HuH-7 (cell line): ENCODE measurements around the gene NDST3.
"Not testable (repeated sequence)": the region's sequence is repeated elsewhere in the genome, so short reads cannot be mapped to it uniquely, and the experiment has no call there.

Source experiments
- DNase-seq: peaks from one replicate; pipeline ENCODE4 v3.0.0; 2011; ENCODE audit warnings: low spot score

Gene NDST3

DNA sequence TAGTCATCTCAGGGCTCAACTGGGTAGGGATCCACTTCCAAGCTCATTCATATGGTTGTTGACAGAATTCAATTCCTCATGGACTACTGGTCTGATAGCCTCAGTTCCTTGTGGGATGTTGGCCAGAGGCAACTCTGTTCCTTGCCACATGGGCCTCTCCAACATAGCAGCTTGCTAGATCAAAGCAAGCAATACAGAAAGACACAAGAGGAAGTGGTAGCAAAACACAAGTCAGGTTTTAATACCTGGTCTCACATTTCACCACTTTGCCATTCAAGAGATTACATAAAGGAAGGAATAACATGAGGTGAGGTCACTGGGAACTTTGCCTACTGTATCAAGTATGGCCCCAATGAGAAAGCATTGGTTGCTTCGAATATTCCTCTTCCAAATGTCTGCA, 239.4 kb downstream of the NDST3 start:
- DNase-seq = no peak

GRCh38 chr4:118276580-118276979, 242.3 kb downstream of the NDST3 start:
- no peak for DNase-seq

DNA sequence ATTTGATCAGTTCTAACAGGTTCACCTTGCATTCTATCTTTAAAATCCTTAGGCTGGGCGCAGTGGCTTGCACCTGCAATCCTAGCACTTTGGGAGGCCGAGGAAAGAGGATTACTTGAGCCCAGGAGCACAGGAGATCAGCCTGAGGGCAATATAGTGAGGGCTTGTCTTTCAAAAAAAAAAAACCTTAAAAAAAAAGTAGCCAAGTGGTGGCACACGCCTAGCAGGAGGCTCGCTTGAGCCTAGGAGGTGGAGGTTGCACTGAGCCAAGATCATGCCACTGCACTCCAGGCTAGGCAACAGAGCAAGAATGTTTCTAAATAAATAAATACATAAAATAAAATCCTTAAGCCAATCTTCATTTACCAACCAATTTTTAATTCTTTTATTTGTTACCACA, 243.0 kb downstream of the NDST3 start:
- DNase-seq = no peak

DNA sequence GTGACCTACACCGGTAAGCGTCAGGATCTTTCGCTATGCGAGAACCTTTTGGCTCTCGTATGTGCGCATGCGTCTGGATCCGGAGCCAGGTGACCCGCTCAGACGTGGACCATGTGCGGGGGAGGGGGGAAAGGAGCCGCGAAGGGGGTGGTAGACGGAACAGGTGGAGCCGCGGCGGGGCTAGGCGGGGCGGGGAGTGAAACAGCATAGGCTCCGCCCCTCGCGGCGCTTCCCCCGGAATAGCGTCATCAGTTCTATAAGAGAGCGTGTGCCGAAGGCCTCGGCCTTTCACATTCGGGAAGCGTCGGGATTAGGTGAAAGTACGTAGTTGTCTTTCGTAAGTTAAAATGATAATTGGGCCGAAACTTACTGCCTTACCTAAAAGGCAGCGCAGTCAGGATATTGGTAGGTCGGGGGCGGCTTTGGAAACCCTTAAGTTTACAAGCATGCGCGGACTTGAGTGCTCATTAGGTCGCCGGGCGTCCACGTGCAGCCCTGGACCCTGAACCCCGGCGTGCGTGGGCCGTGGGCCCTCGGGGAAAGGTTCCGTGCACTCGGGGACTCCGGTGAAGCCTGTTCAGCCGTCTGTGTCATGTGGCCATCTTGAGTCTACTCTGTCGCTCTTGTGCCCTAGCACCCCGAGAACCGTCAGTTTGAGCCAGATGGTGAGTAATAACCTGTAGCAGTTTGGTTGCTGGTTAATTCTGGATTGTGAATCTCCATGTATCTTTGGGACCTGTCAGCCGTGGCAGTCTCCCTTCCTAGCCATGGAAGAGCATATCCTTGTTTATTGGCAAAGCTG, 244.4 kb downstream of the NDST3 start:
- DNase-seq = peak; percentile 87

DNA sequence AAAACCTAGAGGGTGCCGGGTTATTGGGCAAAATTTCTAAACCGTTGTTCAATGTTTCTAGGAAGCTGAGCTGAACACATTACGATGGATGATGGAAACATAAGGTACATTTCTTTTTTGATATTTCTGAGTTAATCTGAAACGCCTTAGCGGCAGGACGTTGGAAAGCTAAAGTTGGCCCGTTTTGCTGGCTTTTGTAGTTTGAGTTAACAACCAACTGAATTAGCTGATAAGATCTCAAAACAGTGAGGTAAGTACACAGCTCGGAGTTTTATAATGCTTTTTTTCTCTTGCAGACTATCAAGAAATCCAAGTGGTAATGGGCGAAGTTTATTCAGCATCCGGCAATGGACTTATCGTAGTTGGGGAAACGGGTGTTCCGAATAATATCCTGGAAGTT, 245.0 kb downstream of the NDST3 start:
- no peak for DNase-seq

GRCh38 chr4:118279920-118280432, 245.7 kb downstream of the NDST3 start:
- DNase-seq = no peak

DNA sequence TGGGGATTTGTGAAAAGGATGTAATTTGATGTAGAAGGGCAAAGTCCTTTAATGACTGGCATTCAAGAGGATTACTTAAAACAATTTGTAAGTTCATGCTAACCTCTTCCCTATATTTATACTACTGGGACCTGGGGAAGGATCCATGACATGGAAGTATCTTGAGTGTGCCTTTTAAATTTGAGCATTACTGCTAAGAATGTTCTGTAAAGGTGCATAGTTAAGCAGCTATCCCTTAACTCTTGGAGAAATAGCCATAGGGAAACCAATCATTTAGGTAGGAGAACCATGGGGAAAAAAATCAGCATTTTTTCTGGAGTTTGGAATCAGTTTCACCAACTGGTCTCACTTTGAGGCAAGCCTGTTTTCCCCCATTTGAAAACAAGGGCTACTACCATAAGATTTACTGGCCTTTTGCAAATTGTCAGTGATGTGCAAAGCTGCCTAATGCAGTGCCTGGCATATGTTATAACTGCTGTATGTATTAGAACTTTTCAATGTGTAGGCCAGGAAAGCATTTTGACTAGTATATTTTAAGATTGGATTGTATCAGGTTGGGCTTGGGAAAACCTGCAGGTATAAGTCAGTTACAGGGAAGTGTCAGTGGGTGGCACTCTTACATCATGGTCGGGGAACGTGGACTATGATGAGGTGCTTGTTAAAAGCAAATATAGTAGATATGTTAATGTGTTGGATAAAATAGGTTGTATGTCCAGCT, 246.4 kb downstream of the NDST3 start:
- DNase-seq = peak; percentile 31

GRCh38 chr4:118281611-118282442, 247.5 kb downstream of the NDST3 start:
- no peak for DNase-seq

DNA sequence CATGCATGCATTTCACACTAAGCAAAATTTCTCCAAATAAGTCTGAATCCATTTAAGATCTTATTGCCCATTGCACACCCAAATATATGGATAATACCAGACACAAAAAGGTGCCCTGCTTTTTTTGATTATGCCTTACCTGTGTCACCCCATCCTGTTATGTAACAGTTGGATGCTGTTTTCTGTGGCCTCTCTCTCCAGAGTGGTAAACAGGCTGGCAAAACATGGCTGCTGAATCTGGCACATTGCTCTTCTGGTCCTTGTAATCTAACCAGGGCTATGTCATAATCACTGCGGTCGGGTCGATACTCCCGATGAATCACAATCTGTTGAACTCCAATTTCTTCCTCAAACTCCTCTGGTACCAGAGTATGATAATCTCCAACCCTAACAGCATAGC, 248.4 kb downstream of the NDST3 start:
- DNase-seq = no peak

GRCh38 chr4:118284169-118284568, 249.9 kb downstream of the NDST3 start:
- DNase-seq = no peak

- no peak for DNase-seq
Observed at GRCh38 chr4:118285931-118286330, 251.6 kb downstream of the NDST3 start.

DNA sequence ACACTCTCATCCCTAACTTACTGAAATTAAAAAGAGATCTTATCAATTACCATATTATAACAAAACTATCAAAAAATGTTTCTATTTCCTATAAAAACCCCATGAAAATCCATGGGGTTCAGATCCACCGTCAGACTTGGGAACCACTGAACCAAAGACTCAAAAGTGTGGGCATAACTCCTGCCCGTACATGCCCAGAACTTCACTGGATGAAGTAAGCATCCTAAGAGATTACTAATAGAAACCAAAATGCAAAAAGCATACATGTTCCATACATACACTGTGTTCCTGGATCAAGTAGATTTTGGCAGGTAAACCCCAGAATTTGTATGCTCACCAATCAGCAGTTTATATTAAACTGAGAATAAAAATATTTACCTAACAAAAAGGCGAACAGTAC, 252.4 kb downstream of the NDST3 start:
- DNase-seq = no peak

DNA sequence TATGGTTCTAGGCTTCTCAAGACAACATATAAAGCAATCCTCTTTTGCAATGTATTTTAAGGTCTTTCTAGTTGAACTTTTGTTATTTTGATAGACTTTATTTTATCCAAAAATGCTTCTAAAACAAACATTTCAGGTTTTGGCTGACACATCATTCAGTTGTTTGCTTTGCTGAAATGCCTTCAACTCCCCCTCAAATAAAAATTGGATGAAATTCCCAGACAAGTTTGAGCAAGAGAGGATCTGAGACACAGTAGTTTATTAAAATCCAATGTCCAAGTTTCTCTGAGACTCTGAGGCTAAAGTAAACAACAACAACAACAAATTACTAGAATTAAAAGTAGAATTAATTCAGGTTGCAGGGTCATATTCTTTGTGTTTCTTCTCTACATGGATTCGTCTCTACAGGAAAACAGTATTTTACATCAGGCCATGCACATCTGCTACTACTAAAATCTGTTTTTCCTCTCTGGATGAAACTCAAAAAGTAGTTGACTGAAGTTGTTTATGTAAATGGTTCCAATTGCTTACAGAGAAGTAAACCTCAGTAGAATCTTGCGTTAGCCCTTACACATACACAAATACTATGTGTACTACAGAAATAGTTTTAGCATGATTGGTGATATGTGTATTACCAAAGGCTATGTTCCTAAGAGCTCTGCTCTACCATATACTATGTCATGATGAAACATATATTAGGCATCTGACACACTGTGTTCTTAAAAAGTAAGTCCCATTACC, 253.6 kb downstream of the NDST3 start:
- DNase-seq = no peak

DNA sequence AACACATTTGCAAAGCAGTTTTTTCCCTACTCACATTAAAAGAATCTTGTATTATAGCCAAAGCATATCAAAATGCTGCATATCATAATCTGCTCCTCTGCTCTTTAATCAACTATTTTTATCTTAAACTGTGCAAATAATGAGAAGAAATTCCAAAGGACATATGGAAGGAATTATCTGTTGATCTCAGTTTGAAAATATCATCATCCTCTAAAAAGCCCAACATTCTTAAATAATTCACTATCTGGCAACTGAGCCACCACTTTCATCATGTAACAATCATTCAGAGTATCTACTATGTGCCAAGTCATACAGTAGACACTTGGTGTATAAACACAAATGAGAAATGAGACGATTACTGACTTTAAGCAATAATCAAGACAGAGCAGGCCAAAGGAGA, 255.5 kb downstream of the NDST3 start:
- DNase-seq = no peak

- no peak for DNase-seq
Observed at GRCh38 chr4:118290951-118291350, 256.7 kb downstream of the NDST3 start.

DNA sequence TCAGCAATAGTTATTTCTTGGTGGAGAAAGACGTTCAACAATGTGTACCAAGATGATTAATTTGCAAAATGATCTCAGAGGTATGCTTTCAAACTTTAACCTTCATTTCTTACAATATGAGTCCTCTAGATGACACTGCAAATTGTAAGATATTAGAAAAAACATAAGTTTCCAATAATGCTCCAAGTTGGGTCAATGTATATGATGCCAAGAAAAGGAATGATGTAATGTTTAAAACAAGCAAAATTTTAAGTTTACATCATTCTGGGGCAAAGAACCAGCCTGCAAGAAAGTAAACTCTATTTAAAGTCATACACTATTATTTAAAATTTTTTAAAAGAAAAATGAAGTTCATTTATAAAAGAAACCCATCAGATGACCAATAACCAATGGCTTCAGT, 262.4 kb downstream of the NDST3 start:
- no peak for DNase-seq

- not testable (repeated sequence) for DNase-seq
Observed at GRCh38 chr4:118299619-118300018, 265.3 kb downstream of the NDST3 start.

- DNase-seq = no peak
Observed at GRCh38 chr4:118307643-118308042, 273.4 kb downstream of the NDST3 start.
